ENCODE data around the gene EIF4G1.

DNA sequence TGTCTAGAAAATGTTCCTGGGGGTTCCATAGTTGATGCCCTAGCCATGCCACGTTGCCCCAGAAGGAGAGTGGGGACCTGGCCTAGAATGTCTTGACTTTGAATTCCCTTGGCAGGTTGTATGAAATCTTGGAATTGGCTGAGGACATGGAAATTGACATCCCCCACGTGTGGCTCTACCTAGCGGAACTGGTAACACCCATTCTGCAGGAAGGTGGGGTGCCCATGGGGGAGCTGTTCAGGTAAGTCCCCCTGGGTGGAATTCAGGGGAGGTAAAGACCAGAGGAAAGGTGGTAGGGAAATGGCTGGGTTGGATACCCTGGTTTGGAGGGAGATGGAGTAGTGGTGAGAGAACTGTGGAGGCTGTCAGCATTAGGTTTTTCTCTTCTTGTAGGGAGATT lies 14.1 kb downstream of the EIF4G1 start:
- TF ChIP-seq, protein P1, sequence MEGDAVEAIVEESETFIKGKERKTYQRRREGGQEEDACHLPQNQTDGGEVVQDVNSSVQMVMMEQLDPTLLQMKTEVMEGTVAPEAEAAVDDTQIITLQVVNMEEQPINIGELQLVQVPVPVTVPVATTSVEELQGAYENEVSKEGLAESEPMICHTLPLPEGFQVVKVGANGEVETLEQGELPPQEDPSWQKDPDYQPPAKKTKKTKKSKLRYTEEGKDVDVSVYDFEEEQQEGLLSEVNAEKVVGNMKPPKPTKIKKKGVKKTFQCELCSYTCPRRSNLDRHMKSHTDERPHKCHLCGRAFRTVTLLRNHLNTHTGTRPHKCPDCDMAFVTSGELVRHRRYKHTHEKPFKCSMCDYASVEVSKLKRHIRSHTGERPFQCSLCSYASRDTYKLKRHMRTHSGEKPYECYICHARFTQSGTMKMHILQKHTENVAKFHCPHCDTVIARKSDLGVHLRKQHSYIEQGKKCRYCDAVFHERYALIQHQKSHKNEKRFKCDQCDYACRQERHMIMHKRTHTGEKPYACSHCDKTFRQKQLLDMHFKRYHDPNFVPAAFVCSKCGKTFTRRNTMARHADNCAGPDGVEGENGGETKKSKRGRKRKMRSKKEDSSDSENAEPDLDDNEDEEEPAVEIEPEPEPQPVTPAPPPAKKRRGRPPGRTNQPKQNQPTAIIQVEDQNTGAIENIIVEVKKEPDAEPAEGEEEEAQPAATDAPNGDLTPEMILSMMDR (IDR thresholded peaks at IDR 0.05; ENCODE audit: low read depth, low read length, poor library complexity, severe bottlenecking), result no peak
- TF ChIP-seq EZH2phosphoT487 (IDR thresholded peaks at IDR 0.05; ENCODE audit: borderline replicate concordance, low read length), result no peak
